K562 (cell line): ENCODE data around the gene SIDT1. TPM values are rescaled to one million over a fixed set of nuclear protein-coding genes. Genes with fewer than 3 reads are reported as not detected.

ENCODE experiments used
- ATAC-seq: fragments of 200-7000 bp; cut with Tn5 transposase; 3 replicates; pipeline ENCODE4 v1.9.1; 2020; ENCODE audit warnings: moderate library complexity
- BruUV-seq: library from RNA; stranded (reverse); fragments of 400-500 nt; replicated peaks from 2 replicates; lab custom pipeline; 2021; lab: Mats Ljungman, UMichigan
- CTCF ChIA-PET: fragments of 300-600 bp; formaldehyde crosslinking; extraction: SDS; loops from one replicate; lab custom pipeline; 2021; ENCODE audit warnings: low intra/inter-chr PET ratio; lab: Yijun Ruan, JAX
- POLR2A ChIA-PET: fragments of 300-600, 350-650 bp; sonication (Branson Sonifier 250); formaldehyde crosslinking; extraction: SDS; loops from one replicate; lab custom pipeline; 2021; ENCODE audit warnings: antibody characterized with exemption, inconsistent platforms; lab: Yijun Ruan, JAX
- DNase-seq, 4 experiments: peaks; one replicate each; pipeline versions ENCODE4 v3.0.0 to v3.0.0-alpha.2; 2011 to 2018; ENCODE audit warnings: low spot score in 3 of 4, mixed read lengths in 3 of 4; ENCODE audit errors: extremely low read depth in 1 of 4
- FAIRE-seq: peaks from 2 replicates; lab custom pipeline; 2011; peaks lifted over from hg19 to GRCh38; lab: Jason Lieb, UNC
- H2AFZ ChIP-seq: 2 replicates; pipeline ENCODE4 v1.6.0; 2011; ENCODE audit warnings: low read depth, low read length, control low read depth, inconsistent platforms
- H3K27ac ChIP-seq: fragments of 200-600 bp; 3 replicates; pipeline ENCODE4 v1.8.0; 2011; ENCODE audit warnings: low read depth, mild to moderate bottlenecking, control low read depth, inconsistent platforms, low read length, moderate library complexity, mixed read lengths; ENCODE audit errors: extremely low read depth
- H3K27me3 ChIP-seq, 2 experiments: fragments of 300-600 bp in 1 of 2; 2 replicates in 1 of 2; 3 replicates in 1 of 2; pipeline versions ENCODE4 v1.6.0 to v1.8.0; 2011; ENCODE audit warnings: inconsistent platforms in 2 of 2, low read length in 2 of 2, mild to moderate bottlenecking in 1 of 2, mixed read lengths in 1 of 2, moderate library complexity in 1 of 2; ENCODE audit not compliant: control insufficient read depth in 2 of 2, insufficient read depth in 2 of 2
- H3K36me3 ChIP-seq: fragments of 300-600 bp; 3 replicates; pipeline ENCODE4 v1.8.0; 2011; ENCODE audit warnings: mild to moderate bottlenecking, low read length, inconsistent platforms; ENCODE audit not compliant: control insufficient read depth, insufficient read depth
- H3K4me1 ChIP-seq, 2 experiments: fragments of 200-600 bp in 1 of 2; replicated peaks in 1 of 2; 2 replicates in 1 of 2; 3 replicates in 1 of 2; pipeline versions ENCODE4 v1.5.1 to v1.8.0; 2011; ENCODE audit warnings: inconsistent platforms in 2 of 2, low read length in 2 of 2, mild to moderate bottlenecking in 1 of 2, mixed read lengths in 1 of 2, moderate library complexity in 1 of 2; ENCODE audit not compliant: control insufficient read depth in 2 of 2, insufficient read depth in 2 of 2
- H3K4me2 ChIP-seq: 2 replicates; pipeline ENCODE4 v1.6.1; 2011; ENCODE audit warnings: low read length, control low read depth, inconsistent platforms, mixed read lengths; ENCODE audit not compliant: insufficient read depth
- H3K4me3 ChIP-seq: fragments of 200-600 bp; sonication (generic), shearing (Covaris generic); 2 replicates; pipeline ENCODE4 v1.5.1; 2016; ENCODE audit warnings: control low read depth, inconsistent platforms
- H3K79me2 ChIP-seq: fragments of 200-600 bp; 3 replicates; pipeline ENCODE4 v1.8.0; 2011; ENCODE audit warnings: low read length, inconsistent platforms; ENCODE audit not compliant: control insufficient read depth, insufficient read depth
- H3K9ac ChIP-seq, 2 experiments: 2 replicates each; pipeline versions ENCODE4 v1.6.0 to v1.6.1; 2011; ENCODE audit warnings: low read depth in 2 of 2, low read length in 2 of 2, control low read depth in 1 of 2, inconsistent platforms in 1 of 2, mild to moderate bottlenecking in 1 of 2, mixed read lengths in 1 of 2; ENCODE audit not compliant: insufficient read depth in 1 of 2
- H3K9me1 ChIP-seq: one replicate; pipeline ENCODE4 v1.6.0; 2011; ENCODE audit warnings: inconsistent platforms, mild to moderate bottlenecking, low read length, moderate library complexity; ENCODE audit not compliant: control insufficient read depth, insufficient read depth
- H3K9me3 ChIP-seq: replicated peaks from 2 replicates; pipeline ENCODE4 v1.5.1; 2011; ENCODE audit warnings: low read depth, low read length, inconsistent platforms; ENCODE audit not compliant: control insufficient read depth, insufficient read depth
- H4K20me1 ChIP-seq: replicated peaks from 2 replicates; pipeline ENCODE4 v1.6.1; 2011; ENCODE audit warnings: low read length, inconsistent platforms, mixed read lengths; ENCODE audit not compliant: control insufficient read depth, insufficient read depth
- CBX1 ChIP-seq: sonication (generic); IDR thresholded peaks from 2 replicates; pipeline ENCODE4 v1.6.1; 2016; ENCODE audit warnings: antibody characterized with exemption, low read depth, mild to moderate bottlenecking
- PML ChIP-seq: IDR thresholded peaks from 2 replicates; pipeline ENCODE4 v1.6.1; 2012; ENCODE audit warnings: low read length, inconsistent platforms
- PYGO2 ChIP-seq: fragments of 450-650 bp; IDR thresholded peaks from 2 replicates; pipeline ENCODE4 v1.6.1; 2016; ENCODE audit warnings: mild to moderate bottlenecking, missing genetic modification characterization, moderate library complexity, missing compliant biosample characterization
- RAD21 ChIP-seq, 2 experiments: fragments of 250-450 bp in 1 of 2; fragments of 450-650 bp in 1 of 2; sonication (Bioruptor Pico) in 1 of 2; formaldehyde crosslinking in 1 of 2; IDR thresholded peaks in 1 of 2; conservative IDR thresholded peaks in 1 of 2; 2 replicates each; pipeline versions ENCODE4 v1.4.0 to v1.8.0; 2020 to 2022; ENCODE audit warnings: mild to moderate bottlenecking in 2 of 2, moderate library complexity in 1 of 2
- SMAD1 ChIP-seq: fragments of 150-350 bp; IDR thresholded peaks from 2 replicates; pipeline ENCODE4 v1.6.1; 2014; ENCODE audit warnings: low read length, low read depth; ENCODE audit not compliant: partially characterized antibody
- SPI1 ChIP-seq: IDR thresholded peaks from 2 replicates; pipeline ENCODE4 v1.6.1; 2011; ENCODE audit warnings: low read depth, low read length, control low read depth, borderline replicate concordance
- THRAP3 ChIP-seq: fragments of 450-650 bp; IDR thresholded peaks from 2 replicates; pipeline ENCODE4 v1.6.1; 2016; ENCODE audit warnings: mild to moderate bottlenecking, inconsistent platforms, borderline replicate concordance
- WGBS: fragments of 100-300 bp; shearing (Covaris generic); methylation state at CpG from one replicate; pipeline ENCODE4 v1.1.6; 2016; ENCODE audit warnings: low coverage, mixed read lengths; ENCODE audit not compliant: insufficient coverage; ENCODE audit errors: missing lambda C conversion rate; 5-methylcytosine and 5-hydroxymethylcytosine counted together
- in situ Hi-C: fragments of 300-500 bp; cut with MboI; formaldehyde crosslinking; loops from 4 replicates; pipeline ENCODE4 v1.15.0; 2018; ENCODE audit warnings: inconsistent platforms, mixed read lengths
- intact Hi-C: fragments of 100-400 bp; cut with micrococcal nuclease; formaldehyde crosslinking; loops from 2 replicates; pipeline ENCODE4 v1.14.2; 2022
- polyA plus RNA-seq, 8 experiments: library from polyadenylated mRNA; depleted of rRNA in 4 of 8; stranded (reverse) in 5 of 8; unstranded in 3 of 8; fragments of >200 nt; fragmentation: Nextera tagmentation in 2 of 8; fragmentation: Illumina TruSeq in 1 of 8; extraction: Ambion mirVana in 2 of 8; extraction: Trizol in 1 of 8; gene quantifications; 2 replicates each; pipeline versions ENCODE4 v1.2.1 to v1.2.3, GENCODE V29; 2011 to 2014; ENCODE audit warnings: inconsistent platforms in 1 of 8, missing spikeins in 1 of 8
- total RNA-seq, 7 experiments: library from RNA; depleted of rRNA in 6 of 7; stranded (reverse); fragments of >200 nt in 6 of 7; fragmentation: Illumina TruSeq in 2 of 7; extraction: Trizol in 2 of 7; gene quantifications; 2 replicates each; pipeline versions ENCODE4 v1.2.1 to v1.2.3, GENCODE V29; 2011 to 2021; ENCODE audit warnings: low replicate concordance in 1 of 7
- TF ChIP-seq, protein P1 (sequence below): fragments of 250-450 bp; sonication (Bioruptor Pico); IDR thresholded peaks from 2 replicates; pipeline ENCODE4 v1.8.0; 2022; ENCODE audit warnings: inconsistent platforms, mild to moderate bottlenecking, moderate library complexity, borderline replicate concordance
- TF ChIP-seq, protein P2 (sequence below): IDR thresholded peaks from 2 replicates; pipeline ENCODE4 v1.6.1; 2014; ENCODE audit warnings: antibody characterized with exemption
- TF ChIP-seq, protein P3 (sequence below): fragments of 450-650 bp; IDR thresholded peaks from 2 replicates; pipeline ENCODE4 v1.6.1; 2016; ENCODE audit warnings: mild to moderate bottlenecking

SIDT1 gene
- total and polyA plus RNA-seq, 9 of the 15 experiments (the other 6 are each of a cell fraction or from before 2014, with no cell fraction given), result not detected

DNA sequence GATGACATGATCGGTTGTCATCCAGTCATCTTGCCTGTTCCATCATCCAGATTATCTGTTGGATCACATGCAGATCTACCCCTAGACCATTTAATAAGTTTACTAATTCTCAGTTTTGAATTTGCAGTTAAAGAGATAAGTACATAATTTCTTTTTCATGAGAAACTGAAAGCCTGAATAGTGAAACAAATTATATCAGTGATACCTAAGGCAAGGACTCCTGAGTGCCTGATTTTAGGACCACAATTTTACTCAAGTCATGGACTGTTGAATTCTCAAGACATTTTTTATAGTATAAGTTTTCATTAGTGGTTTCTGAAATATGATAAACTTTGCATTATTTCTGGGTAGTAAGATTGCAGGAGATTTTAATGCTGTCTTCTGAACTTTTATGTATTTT is 13.2 kb downstream of the SIDT1 start:
- H3K9ac ChIP-seq, result no peak overlapping the region
- ATAC-seq (no peak), DNase-seq (no peak), FAIRE-seq (no peak)
- H3K79me2 ChIP-seq, result no peaks in the 10 kb centered on the region
- POLR2A ChIA-PET, result no interaction called here
- H3K27ac ChIP-seq, result no peak overlapping the region
- H3K9me1 ChIP-seq, result no peaks in the 10 kb centered on the region
- H3K4me2 ChIP-seq, result no peak overlapping the region
- no peaks in the 10 kb centered on the region for H3K9me3 ChIP-seq
- H3K36me3 ChIP-seq, result no peaks in the 10 kb centered on the region
- no peaks in the 10 kb centered on the region for H4K20me1 ChIP-seq
- in situ Hi-C loops, result no loop called here
- H2AFZ ChIP-seq, result no peak overlapping the region
- H3K4me1 ChIP-seq, result no peaks in the 10 kb centered on the region
- TF ChIP-seq PML (no peak), RAD21 (CRISPR knock-in tag; conservative IDR thresholded peaks at IDR 0.05 in 1 of 2, IDR thresholded peaks at IDR 0.05 in 1 of 2) (no peak), PYGO2 (tag) (no peak), SMAD1 (no peak)
- no peaks in the 10 kb centered on the region for H3K27me3 ChIP-seq
- intact Hi-C loops, result no loop called here
- H3K4me3 ChIP-seq, result no peak overlapping the region
- WGBS, result 0% methylated on average over 1 of the region's 1 CpG
- no TSS peak for BruUV-seq
- CTCF ChIA-PET, result no interaction called here

DNA sequence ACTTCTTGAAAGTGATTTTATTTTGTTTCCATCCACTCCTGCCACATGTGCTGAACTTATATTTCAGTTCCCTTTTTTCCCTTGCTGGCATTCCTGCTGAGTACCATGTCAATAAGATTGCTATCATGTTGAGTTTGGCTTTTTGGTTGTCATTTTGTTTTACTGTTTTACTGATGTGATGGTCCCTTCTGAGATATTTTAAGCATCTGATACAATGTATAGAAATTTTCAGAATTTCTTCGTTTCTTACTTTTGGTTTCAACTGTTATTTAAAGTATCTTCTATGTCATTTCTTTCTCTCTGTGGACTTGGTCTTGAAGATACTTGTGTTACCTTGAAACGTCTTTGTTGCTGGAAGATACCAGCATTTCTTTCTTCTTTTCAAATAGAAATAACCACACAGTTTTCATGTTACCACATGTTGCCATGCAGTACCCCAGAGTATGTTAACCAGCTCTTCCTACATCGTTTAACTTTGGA is 14.1 kb downstream of the SIDT1 start:
- Histone ChIP-seq H3K36me3 (no peaks in the 10 kb centered on the region), H3K9me3 (no peaks in the 10 kb centered on the region), H3K4me1 (no peaks in the 10 kb centered on the region), H3K9ac (no peak overlapping the region), H4K20me1 (no peaks in the 10 kb centered on the region), H3K4me3 (no peak overlapping the region), H3K9me1 (no peaks in the 10 kb centered on the region), H2AFZ (no peak overlapping the region), H3K27me3 (no peaks in the 10 kb centered on the region), H3K4me2 (no peak overlapping the region), H3K27ac (no peak overlapping the region), H3K79me2 (no peaks in the 10 kb centered on the region)
- WGBS, result 0% methylated on average over 2 of the region's 3 CpGs
- CTCF ChIA-PET, result no interaction called here
- POLR2A ChIA-PET, result interaction anchor here (0.7 kb wide), 1 partner anchor 20 kb away, joined by 3 read pairs; no protein-coding TSS in a partner anchor
- in situ Hi-C loops (no loop called here), intact Hi-C loops (no loop called here)
- no peak for FAIRE-seq
- no peak for DNase-seq
- no peak for ATAC-seq
- TF ChIP-seq SPI1 (0 out of 2 replicates have a peak, but pooled peaks have one; percentile 2), THRAP3 (no peak), CBX1 (no peak)
- TF ChIP-seq, protein P1, sequence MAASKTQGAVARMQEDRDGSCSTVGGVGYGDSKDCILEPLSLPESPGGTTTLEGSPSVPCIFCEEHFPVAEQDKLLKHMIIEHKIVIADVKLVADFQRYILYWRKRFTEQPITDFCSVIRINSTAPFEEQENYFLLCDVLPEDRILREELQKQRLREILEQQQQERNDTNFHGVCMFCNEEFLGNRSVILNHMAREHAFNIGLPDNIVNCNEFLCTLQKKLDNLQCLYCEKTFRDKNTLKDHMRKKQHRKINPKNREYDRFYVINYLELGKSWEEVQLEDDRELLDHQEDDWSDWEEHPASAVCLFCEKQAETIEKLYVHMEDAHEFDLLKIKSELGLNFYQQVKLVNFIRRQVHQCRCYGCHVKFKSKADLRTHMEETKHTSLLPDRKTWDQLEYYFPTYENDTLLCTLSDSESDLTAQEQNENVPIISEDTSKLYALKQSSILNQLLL (CRISPR knock-in tag), result no peak
- TF ChIP-seq, protein P2, sequence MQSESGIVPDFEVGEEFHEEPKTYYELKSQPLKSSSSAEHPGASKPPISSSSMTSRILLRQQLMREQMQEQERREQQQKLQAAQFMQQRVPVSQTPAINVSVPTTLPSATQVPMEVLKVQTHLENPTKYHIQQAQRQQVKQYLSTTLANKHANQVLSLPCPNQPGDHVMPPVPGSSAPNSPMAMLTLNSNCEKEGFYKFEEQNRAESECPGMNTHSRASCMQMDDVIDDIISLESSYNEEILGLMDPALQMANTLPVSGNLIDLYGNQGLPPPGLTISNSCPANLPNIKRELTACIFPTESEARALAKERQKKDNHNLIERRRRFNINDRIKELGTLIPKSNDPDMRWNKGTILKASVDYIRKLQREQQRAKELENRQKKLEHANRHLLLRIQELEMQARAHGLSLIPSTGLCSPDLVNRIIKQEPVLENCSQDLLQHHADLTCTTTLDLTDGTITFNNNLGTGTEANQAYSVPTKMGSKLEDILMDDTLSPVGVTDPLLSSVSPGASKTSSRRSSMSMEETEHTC, result no peak
- TF ChIP-seq, protein P3, sequence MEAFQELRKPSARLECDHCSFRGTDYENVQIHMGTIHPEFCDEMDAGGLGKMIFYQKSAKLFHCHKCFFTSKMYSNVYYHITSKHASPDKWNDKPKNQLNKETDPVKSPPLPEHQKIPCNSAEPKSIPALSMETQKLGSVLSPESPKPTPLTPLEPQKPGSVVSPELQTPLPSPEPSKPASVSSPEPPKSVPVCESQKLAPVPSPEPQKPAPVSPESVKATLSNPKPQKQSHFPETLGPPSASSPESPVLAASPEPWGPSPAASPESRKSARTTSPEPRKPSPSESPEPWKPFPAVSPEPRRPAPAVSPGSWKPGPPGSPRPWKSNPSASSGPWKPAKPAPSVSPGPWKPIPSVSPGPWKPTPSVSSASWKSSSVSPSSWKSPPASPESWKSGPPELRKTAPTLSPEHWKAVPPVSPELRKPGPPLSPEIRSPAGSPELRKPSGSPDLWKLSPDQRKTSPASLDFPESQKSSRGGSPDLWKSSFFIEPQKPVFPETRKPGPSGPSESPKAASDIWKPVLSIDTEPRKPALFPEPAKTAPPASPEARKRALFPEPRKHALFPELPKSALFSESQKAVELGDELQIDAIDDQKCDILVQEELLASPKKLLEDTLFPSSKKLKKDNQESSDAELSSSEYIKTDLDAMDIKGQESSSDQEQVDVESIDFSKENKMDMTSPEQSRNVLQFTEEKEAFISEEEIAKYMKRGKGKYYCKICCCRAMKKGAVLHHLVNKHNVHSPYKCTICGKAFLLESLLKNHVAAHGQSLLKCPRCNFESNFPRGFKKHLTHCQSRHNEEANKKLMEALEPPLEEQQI, result no peak
- BruUV-seq, result no TSS peak
